ENCODE data around the gene LRRC4C. TPM values are rescaled to one million over a fixed set of nuclear protein-coding genes. Genes with fewer than 3 reads are reported as not detected.

Gene LRRC4C
- total and polyA plus RNA-seq, 7 donors, result 0.98 to 5.4 (median 3.0) TPM; not detected in 1

DNA sequence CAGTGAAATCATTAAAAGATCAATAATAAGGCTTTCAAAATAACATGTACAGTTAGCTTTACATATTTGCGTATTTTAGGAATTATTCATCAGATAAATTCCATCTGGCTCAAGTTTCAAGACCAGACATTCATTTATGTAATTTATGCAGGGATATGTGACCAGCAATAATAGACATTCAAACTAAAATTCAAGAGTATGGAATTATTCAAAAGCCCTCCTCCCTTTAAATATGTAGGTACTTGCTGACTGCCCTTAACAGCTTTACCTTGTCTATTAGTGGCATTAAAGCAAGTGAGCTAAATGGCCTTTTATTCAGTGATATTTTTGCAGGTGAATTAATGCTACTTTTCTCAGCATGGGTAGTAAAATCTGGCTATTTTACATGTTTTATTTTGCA, 126.1 kb downstream of the LRRC4C start:
- intact Hi-C loops (cut with DNase I), result no loop called here
- H3K4me3 ChIP-seq, result no peak overlapping the region
- H3K27me3 ChIP-seq, result no peaks in the 10 kb centered on the region
- H3K27ac ChIP-seq, result no peak overlapping the region
- H3K4me1 ChIP-seq, result no peaks in the 10 kb centered on the region
- H3K9me3 ChIP-seq, result no peaks in the 10 kb centered on the region
- no peak for TF ChIP-seq POLR2AphosphoS5 (IDR thresholded peaks at IDR 0.05)
- no peak for TF ChIP-seq EP300 (IDR thresholded peaks at IDR 0.05)
- TF ChIP-seq, protein P1, sequence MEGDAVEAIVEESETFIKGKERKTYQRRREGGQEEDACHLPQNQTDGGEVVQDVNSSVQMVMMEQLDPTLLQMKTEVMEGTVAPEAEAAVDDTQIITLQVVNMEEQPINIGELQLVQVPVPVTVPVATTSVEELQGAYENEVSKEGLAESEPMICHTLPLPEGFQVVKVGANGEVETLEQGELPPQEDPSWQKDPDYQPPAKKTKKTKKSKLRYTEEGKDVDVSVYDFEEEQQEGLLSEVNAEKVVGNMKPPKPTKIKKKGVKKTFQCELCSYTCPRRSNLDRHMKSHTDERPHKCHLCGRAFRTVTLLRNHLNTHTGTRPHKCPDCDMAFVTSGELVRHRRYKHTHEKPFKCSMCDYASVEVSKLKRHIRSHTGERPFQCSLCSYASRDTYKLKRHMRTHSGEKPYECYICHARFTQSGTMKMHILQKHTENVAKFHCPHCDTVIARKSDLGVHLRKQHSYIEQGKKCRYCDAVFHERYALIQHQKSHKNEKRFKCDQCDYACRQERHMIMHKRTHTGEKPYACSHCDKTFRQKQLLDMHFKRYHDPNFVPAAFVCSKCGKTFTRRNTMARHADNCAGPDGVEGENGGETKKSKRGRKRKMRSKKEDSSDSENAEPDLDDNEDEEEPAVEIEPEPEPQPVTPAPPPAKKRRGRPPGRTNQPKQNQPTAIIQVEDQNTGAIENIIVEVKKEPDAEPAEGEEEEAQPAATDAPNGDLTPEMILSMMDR (IDR thresholded peaks at IDR 0.05), result no peak
- TF ChIP-seq POLR2A (IDR thresholded peaks at IDR 0.05), result no peak
- no peaks in the 10 kb centered on the region for H3K36me3 ChIP-seq
- 88 to 89% methylated on average over 1 of the region's 1 CpG for WGBS, 2 donors
- DNase-seq, result no peak

DNA sequence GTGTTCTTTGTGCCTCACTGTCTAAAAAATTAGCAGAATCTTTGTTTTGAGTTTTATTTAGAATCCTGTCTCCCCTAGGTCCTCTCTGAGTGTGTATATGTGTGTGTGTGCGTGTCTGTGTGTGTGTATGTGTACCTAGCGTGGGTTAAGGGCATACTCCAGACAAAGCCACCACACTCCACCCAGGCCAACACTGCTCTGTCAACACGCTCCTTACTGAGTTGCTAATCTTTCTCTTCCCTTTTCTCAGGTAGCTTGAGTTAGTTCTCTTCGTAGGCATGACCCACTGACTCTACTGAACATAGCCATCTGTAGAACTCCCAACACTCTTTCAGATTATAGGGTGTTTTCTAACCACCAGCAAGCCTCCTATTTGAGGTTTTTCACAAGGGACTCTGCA, 131.1 kb downstream of the LRRC4C start:
- Histone ChIP-seq H3K36me3 (no peaks in the 10 kb centered on the region), H3K4me1 (no peaks in the 10 kb centered on the region), H3K27ac (no peak overlapping the region), H3K27me3 (no peaks in the 10 kb centered on the region), H3K9me3 (no peaks in the 10 kb centered on the region), H3K4me3 (no peak overlapping the region)
- intact Hi-C loops (cut with DNase I), result no loop called here
- 64 to 73% methylated on average over 4 of the region's 4 CpGs for WGBS, 2 donors
- no peak for DNase-seq
- no peak for TF ChIP-seq POLR2A (IDR thresholded peaks at IDR 0.05)
- TF ChIP-seq, protein P1 (IDR thresholded peaks at IDR 0.05), result no peak
- no peak for TF ChIP-seq EP300 (IDR thresholded peaks at IDR 0.05)
- TF ChIP-seq POLR2AphosphoS5 (IDR thresholded peaks at IDR 0.05), result no peak

DNA sequence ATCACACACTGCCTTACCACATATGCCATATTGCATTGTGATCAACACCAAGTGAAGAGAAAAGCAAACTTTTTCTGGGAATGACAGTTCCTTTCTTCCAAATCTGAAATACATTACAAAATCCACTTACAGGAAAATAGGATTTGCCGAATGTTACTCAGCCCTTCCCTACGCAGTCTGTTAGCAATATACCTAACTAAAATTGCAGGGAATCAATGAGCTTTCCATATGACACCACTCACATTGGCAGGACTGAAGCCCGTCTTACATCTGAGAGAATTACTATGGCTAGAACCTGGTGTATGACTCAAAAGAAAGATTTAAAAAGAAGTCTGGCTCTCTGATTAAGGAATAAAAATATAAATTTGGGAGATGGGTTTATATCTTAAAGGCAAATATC, 136.0 kb downstream of the LRRC4C start:
- Histone ChIP-seq H3K9me3 (no peaks in the 10 kb centered on the region), H3K27ac (no peak overlapping the region), H3K36me3 (no peaks in the 10 kb centered on the region), H3K4me3 (no peak overlapping the region), H3K27me3 (no peaks in the 10 kb centered on the region), H3K4me1 (no peaks in the 10 kb centered on the region)
- TF ChIP-seq, protein P1 (IDR thresholded peaks at IDR 0.05), result no peak
- intact Hi-C loops (cut with DNase I), result no loop called here
- DNase-seq, result no peak
- 91 to 94% methylated on average over 3 of the region's 3 CpGs for WGBS, 2 donors

DNA sequence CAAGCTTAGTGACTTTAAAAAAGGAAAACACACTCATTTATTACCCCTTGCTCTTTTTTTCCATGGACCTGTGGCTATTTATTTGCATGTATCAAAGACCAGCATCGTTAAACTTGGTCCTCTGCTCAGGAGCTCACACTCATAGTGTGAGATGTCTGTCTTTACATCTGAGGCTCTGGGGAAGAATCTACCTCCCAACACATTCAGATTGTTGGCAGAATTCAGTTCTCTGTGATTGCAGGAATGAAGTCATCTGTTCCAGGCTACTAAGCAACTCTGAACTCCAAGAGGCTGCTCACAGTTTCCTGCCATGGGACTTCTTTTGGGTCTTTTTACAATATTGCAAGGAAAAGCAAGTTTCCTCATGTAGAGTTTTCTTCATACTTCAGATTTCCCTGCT, 138.8 kb downstream of the LRRC4C start:
- TF ChIP-seq POLR2AphosphoS5 (IDR thresholded peaks at IDR 0.05) (no peak), EP300 (IDR thresholded peaks at IDR 0.05) (no peak), POLR2A (IDR thresholded peaks at IDR 0.05) (no peak)
- TF ChIP-seq, protein P1 (IDR thresholded peaks at IDR 0.05), result no peak
- H3K27ac ChIP-seq, result no peak overlapping the region
- 47 to 63% methylated on average over 1 of the region's 1 CpG for WGBS, 2 donors
- no peak overlapping the region for H3K4me3 ChIP-seq
- no peaks in the 10 kb centered on the region for H3K36me3 ChIP-seq
- DNase-seq, result no peak
- no peaks in the 10 kb centered on the region for H3K9me3 ChIP-seq
- H3K4me1 ChIP-seq, result no peaks in the 10 kb centered on the region
- H3K27me3 ChIP-seq, result no peaks in the 10 kb centered on the region
- intact Hi-C loops (cut with DNase I), result no loop called here

DNA sequence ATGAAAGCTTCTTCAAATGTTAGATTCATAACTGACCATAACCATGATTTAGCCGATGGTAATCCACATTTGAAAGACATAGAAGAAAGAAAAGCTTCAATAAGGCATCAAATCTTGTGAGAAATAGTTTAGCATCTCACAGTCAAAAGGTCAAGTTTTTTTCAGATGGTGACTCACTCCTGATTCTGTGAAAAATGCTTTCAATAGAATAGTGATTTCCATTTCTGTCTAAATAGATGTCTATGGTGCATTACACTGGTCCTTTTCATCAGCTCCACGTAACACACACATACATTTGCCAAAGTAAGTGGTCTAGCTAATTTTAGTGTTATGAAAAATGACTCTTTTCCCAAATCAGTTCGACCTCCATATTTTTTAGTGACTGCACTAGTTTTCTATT, 139.2 kb downstream of the LRRC4C start:
- no peaks in the 10 kb centered on the region for H3K4me1 ChIP-seq
- 47 to 77% methylated on average over 3 of the region's 3 CpGs for WGBS, 2 donors
- no peaks in the 10 kb centered on the region for H3K27me3 ChIP-seq
- no peak for DNase-seq
- H3K9me3 ChIP-seq, result no peaks in the 10 kb centered on the region
- H3K36me3 ChIP-seq, result no peaks in the 10 kb centered on the region
- TF ChIP-seq, protein P1 (IDR thresholded peaks at IDR 0.05), result no peak
- no peak for TF ChIP-seq POLR2AphosphoS5 (IDR thresholded peaks at IDR 0.05)
- no peak for TF ChIP-seq POLR2A (IDR thresholded peaks at IDR 0.05)
- no peak for TF ChIP-seq EP300 (IDR thresholded peaks at IDR 0.05)
- H3K27ac ChIP-seq, result no peak overlapping the region
- no peak overlapping the region for H3K4me3 ChIP-seq
- intact Hi-C loops (cut with DNase I), result no loop called here
